Erythroblast (primary cell): ENCODE measurements around the gene STK10.

ENCODE experiments used
- GATA1 ChIP-seq: IDR thresholded peaks from 2 replicates; pipeline ENCODE4 v1.6.1; 2011; ENCODE audit warnings: low read depth, mild to moderate bottlenecking, control low read depth, low read length, moderate library complexity
- POLR2A ChIP-seq: IDR thresholded peaks from 2 replicates; pipeline ENCODE4 v1.6.1; 2011; ENCODE audit warnings: mild to moderate bottlenecking, low read length

DNA sequence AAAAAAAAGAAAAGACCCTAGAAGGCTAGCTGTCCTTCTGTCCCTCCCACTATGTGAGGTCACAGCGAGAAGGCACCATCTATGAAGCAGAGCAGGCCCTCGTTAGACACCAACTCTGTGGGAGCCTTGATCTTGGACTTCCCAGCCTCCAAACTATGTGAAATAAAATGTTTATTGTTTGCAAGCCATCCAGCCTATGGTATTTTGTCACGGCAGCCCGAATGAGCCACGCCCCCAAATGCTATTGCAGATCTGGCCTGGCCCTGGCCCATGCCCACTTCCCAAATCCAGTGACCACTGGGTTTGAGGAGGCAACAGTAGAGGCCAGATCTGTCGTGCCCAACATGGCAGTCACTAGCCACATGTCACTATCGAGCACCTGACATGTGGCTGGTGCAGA is 10.8 kb downstream of the STK10 start:
- TF ChIP-seq POLR2A = no peak
- no peak for TF ChIP-seq GATA1
